HL-60/S4 treated with retinoic acid at 250 ng/mL for 4 days and 3 days (cell line): ENCODE results near the gene C7.
"Not testable (repeated sequence)": the region's sequence is repeated elsewhere in the genome, so short reads cannot be mapped to it uniquely, and the experiment has no call there.

Experiments used
- in situ Hi-C: fragments of 300-500 bp; cut with MboI; formaldehyde crosslinking; loops from 2 replicates; pipeline ENCODE4 v1.7.0; 2022; ENCODE audit warnings: low sequenced_read_pairs

The C7 gene

DNA sequence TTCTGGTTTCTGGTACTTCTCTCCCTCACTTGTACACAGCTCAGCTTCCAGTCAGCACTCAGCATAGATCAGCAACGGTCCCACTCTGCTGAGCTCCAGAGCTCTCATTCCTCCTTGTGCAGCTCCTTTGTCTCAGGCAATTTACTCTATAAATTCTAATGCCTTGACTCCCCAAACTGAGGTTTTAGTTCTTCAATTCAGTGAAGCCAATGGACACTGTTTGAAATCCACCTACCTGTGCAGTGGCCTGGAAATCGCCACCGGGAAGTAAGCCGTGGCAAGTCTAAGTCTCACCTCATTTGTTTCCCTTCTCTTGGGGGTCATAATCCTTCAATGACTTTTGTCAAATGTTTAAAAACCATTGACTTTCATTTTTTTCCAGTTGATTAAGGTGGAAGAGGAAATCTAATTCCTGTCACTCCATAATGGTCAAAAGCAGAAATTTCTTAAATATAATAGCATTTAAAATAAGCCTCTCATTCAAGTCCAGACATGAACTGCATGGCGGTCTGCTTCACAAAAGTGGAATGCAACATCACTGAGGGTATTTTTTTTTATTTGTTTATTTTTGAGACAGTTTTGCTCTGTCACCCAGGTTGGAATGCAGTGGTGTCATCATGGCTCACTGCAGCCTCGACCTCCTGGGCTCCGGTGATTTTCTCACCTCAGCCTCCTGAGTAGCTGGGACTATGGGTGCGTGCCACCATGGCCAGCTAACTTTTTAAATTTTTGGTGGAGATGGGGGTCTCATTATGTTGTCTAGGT is 79.6 kb downstream of the C7 start:
- in situ Hi-C loops = no loop called here

DNA sequence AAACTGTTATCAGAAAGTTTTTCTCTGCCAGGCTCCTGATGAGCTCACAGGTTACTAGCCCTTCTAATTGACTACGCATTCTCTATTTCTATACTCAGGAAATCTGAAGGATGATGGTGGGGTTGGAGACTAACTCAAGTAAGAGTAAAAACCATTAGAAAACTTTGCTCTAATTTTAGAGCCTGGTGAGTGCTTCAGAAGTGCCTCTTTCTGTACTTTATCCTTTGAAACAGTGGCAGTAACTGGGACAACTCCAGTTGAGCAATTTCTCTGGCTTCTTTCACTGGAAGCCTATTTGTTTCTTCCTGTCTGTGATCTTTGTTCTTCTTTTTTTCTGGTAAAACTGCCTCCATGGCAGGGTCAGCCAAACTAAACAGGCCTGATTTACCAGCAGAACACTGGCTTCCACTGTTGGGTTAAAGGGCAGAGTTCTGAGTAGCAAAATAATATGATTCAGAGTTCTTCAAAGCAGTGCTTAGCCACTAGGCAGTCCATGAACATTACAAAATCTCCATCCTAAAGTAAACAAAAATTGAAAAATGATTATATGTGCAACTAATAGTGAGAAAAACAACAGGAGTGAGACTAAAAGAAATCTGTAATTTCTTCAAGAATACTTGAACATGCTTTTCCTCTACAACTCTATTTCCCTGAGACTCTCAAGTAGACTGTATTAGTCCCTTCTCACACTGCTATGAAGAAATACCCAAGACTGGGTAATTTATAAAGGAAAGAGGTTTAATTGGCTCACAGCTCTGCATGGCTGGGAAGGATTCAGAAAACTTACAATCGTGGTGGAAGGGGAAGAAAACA is 82.1 kb downstream of the C7 start:
- in situ Hi-C loops = no loop called here

DNA sequence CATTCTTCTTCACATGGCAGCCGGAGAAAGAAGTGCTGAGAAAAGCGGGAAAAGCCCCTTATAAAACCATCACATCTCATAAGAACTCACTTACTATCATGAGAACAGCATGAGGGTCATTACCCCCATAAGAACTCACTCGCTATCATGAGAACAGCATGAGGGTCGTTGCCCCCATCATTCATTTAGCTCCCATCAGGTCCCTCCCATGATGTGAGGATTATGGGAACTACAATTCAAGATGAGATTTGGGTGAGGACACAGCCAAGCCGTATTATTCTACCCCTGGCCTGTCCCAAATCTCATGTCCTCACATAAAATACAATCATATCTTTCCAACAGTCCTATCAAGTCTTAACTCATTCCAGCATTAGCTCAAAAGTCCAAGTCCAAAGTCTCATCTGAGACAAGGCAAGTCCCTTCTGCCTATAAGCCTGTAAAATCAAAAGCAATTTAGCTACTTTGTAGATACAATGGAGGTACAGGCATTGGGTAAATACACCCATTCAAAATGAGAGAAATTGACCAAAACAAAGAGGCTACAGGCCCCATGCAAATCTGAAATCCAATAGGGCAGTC is 82.8 kb downstream of the C7 start:
- in situ Hi-C loops = no loop called here

DNA sequence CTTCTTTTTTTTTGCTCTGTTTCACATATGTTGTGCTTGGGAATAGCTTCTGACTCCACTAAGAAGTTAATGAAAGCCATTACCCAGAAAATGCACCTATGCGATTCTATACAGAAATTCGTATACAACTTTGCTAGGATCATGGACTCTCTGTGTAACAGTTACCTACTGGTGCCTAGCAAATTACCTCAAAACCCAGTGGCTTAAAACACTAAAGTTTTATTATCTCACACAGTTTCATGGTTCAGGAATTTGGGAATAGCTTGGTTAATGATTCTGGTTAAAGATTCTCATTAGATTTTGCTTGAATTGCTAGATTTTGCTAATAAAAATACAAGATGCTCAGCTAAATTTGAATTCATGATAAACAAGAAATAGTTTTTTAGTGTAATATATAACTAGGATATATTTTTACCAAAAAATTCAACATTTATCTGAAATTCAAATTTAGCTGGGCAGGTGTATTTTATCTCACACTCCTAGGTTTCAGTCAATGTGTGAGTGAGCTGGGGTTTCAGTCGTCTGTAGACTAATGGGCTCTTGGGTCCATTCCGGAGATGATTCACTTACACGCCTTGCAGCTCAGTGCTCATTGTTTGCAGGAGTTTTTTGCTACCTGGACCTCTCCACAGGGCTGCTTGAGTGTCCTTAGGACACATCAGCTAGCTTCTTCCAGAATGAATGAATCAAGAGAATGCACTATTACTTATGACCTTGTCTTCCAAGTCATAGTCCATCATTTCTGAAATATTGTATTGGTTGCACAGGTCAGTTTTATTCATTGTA is 86.7 kb downstream of the C7 start:
- in situ Hi-C loops = no loop called here

DNA sequence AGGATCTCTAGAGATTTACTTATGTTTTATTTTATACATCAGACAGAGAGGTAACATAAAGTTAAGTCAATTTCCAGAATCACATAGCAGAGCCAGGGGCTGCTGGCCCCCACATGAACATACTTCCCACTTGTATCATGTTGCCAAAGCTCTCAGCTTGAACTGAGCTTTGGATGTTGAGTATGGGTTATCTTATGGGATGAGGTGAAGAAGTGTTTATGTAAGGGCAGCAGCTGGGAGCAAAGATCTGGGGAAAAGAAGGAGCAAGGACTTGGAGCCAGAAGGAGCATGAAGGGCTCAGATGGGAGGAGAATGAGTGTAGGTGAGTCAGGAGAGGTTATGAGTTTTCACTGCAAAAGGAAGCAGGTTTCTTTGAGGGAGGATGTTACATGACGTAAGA is 89.8 kb downstream of the C7 start:
- in situ Hi-C loops = no loop called here

DNA sequence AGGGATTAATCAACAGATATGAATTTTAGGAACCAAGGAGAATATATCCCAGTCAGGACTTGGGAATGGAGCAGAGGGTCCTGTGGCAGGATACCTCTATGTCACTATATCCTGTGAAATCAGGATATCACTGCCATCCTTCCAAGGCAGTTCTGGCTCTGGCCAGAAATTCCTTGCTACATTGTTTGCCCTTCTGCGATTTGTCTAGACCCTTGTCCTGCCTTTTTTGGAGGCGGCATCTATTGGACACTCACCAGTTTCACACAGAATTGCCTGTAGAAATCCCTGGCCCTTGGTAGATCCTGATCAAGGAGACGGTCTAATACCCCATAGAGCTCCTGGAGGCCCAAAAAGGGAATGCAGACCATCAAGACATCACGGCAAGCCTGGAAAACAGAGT is 90.7 kb downstream of the C7 start:
- in situ Hi-C loops = no loop called here

DNA sequence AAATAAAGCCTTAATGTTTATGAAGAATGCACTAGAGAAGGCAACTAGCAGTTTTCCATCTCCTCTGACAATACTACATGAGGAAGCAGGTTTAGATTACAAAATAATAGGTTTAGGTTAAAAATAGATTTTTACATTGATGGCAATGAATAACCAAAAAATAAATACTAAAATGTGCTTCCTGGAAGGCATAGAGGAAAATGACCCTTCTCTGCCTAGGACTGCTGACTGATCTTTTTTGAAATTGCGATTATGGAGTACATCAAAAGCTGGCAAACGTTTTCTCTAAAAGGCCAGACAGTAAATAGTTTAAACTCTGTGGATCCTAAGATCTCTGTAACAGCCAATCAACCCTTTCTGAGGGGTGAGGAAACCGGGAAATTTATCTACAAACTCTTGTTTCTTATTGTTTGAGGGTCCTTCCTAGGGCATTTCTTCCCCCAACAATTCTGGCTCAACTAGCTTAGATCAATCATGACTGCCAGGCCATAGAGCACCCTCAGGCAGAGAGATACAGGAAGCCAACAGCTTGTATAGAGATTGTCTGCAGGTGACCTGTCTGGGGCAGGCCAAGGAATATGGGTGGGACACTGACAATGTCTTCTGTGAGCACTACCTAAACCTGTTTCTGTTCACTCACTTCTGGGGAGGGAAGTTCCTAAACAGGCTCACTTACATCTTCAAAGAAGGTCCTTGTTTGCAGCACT is 94.5 kb downstream of the C7 start:
- in situ Hi-C loops = no loop called here

DNA sequence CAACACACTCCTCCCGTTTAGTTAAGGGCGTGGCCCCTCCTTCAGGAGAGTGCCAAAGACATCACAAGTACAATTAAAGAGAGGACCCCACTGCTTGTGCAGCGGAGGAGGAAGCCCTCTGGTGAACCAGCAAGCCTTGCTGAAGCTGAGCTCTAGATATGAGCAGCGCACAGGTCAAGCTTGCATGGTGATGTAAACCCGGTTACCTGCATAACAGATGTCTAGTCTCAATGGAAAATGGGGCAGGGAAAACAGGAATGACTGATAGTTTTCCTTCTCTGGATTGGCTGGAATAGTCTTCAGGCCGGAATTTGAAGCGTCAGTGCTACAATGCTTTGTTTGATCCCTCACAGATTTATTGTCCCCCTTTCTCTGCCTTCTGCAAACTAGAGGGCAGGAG is 95.6 kb downstream of the C7 start:
- in situ Hi-C loops = no loop called here

DNA sequence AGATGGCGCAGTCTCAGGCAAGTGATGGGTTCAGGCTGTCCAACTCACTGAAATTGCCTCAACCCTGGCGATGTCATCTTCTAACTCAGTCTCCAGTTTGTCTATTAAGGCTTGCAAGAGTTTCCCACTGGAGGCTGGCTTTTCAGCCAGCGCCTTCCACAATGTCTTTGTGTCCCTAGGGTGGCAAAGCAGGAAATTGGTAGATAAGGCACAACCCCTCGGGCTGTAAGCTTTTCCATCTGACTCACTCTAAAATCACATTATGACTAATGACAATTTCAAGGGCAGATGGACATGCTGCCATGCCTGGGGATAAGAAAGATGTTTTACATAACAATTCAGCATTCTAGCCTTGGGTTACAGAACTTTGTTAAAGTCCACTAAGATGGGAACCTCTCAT is 99.9 kb downstream of the C7 start:
- in situ Hi-C loops = no loop called here

DNA sequence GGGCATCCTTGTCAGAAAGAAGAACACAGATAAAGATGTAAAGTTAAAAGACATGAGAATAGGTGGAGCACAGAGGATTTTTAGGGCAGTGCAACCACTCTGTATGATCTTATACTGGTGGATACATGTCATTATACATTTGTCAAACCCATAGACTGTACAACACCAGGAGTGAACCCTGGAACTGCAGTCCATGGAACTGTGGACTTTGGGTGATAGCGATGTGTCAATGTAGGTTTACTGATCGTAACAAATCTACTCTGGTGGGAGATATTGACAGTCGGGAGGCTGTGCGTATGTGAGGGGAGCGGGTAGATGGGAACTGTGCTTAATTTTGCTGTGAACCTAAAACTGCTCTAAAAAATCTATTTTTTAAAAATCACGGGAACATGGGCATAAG is 101.3 kb downstream of the C7 start:
- in situ Hi-C loops = no loop called here

DNA sequence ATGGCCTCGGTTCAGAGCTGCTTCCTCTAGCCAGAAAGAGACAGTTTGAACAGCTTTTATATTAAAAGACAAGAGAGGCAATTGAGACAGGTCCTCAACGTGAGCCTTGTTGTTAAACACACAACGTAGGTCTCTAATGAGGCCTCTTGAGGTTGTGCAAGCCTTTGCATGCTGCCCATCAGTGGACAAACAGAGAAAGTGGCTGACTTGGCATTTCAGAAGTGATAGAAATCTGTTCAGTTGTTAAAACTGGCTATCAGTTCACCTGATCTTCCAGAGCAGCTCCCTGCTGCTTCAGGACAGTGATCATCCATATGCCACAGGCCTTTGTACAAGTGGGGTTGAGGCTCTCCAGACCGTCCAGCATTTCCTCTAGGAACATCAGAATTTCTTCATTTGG is 103.0 kb downstream of the C7 start:
- in situ Hi-C loops = no loop called here

DNA sequence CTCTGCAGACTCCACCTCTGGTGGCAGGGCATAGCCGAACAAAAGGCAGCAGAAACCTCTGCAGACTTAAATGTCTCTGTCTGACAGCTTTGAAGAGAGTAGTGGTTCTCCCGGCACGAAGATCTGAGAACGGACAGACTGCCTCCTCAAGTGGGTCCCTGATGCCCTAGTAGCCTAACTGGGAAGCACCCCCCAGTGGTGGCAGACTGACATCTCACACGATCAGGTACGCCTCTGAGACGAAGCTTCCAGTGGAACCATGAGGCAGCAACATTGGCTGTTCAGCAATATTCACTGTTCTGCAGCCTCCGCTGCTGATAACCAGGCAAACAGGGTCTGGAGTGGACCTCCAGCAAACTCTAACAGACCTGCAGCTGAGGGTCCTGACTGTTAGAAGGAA is 113.3 kb downstream of the C7 start:
- in situ Hi-C loops = not testable (repeated sequence)
